Occipital lobe (tissue), 2 donors: Measurements from ENCODE around the gene OPN1MW2. TPM values are rescaled to one million over a fixed set of nuclear protein-coding genes. Genes with fewer than 3 reads are reported as not detected.
"Not testable (repeated sequence)": the region's sequence is repeated elsewhere in the genome, so short reads cannot be mapped to it uniquely, and the experiment has no call there.

Experiments
- DNase-seq: peaks from one replicate; lab custom pipeline; 2025; lab: John Stamatoyannopoulos, UW
- total RNA-seq: library from RNA; depleted of rRNA; stranded (reverse); fragments of >200 nt; gene quantifications from one replicate; pipeline ENCODE4 v1.2.3, GENCODE V29; 2014

Gene OPN1MW2
- total RNA-seq, 1 donor from 2014 or later = not detected

- DNase-seq = not testable (repeated sequence)
Observed at GRCh38 chrX:154263072-154263471, 43.5 kb downstream of the OPN1MW2 start.

GRCh38 chrX:154269245-154269644, 49.7 kb downstream of the OPN1MW2 start:
- not testable (repeated sequence) for DNase-seq

Other genes starting within 250 kb of the OPN1MW2 start
- gene HCFC1, start 247.9 kb upstream of the OPN1MW2 start, total RNA-seq = 12.6 TPM
- gene TMEM187, start 247.0 kb upstream of the OPN1MW2 start, total RNA-seq = 2.7 TPM
- 8.7 TPM for gene IRAK1, start 199.9 kb upstream of the OPN1MW2 start, total RNA-seq
- gene MECP2, start 122.0 kb upstream of the OPN1MW2 start, total RNA-seq = 27.0 TPM
- not detected for gene OPN1LW, start 75.5 kb upstream of the OPN1MW2 start, total RNA-seq
- gene OPN1MW, start 37.2 kb upstream of the OPN1MW2 start, total RNA-seq = not detected
- not detected for gene OPN1MW3, start 37.8 kb downstream of the OPN1MW2 start, total RNA-seq
- not detected for gene TEX28, start 75.4 kb downstream of the OPN1MW2 start, total RNA-seq
- 2.5 TPM for gene TKTL1, start 76.0 kb downstream of the OPN1MW2 start, total RNA-seq
- gene FLNA, start 154.9 kb downstream of the OPN1MW2 start, total RNA-seq = 73.0 TPM
- 17.2 TPM for gene EMD, start 159.5 kb downstream of the OPN1MW2 start, total RNA-seq
- 2,213 TPM for gene RPL10, start 178.6 kb downstream of the OPN1MW2 start, total RNA-seq
- gene DNASE1L1, start 189.5 kb downstream of the OPN1MW2 start, total RNA-seq = 4.4 TPM
- 10.9 TPM for gene TAFAZZIN, start 191.8 kb downstream of the OPN1MW2 start, total RNA-seq
- 42.7 TPM for gene ATP6AP1, start 208.9 kb downstream of the OPN1MW2 start, total RNA-seq
- gene GDI1, start 217.4 kb downstream of the OPN1MW2 start, total RNA-seq = 192 TPM
- gene FAM50A, start 224.4 kb downstream of the OPN1MW2 start, total RNA-seq = 13.1 TPM
- 14.5 TPM for gene PLXNA3, start 238.5 kb downstream of the OPN1MW2 start, total RNA-seq